GM23338 (cell line): Measurements from ENCODE around the gene OIP5. TPM values are rescaled to one million over a fixed set of nuclear protein-coding genes. Genes with fewer than 3 reads are reported as not detected.
"Not testable (repeated sequence)": the region's sequence is repeated elsewhere in the genome, so short reads cannot be mapped to it uniquely, and the experiment has no call there.

Experiments
- ATAC-seq: fragments of 200-7000 bp; cut with Tn5 transposase; 3 replicates; pipeline ENCODE4 v1.9.1; 2020
- DNase-seq: peaks from one replicate; pipeline ENCODE4 v3.0.0-alpha.2; 2015; ENCODE audit warnings: low spot score
- H2AFZ ChIP-seq: fragments of 200-600 bp; sonication (generic); 2 replicates; pipeline ENCODE4 v1.8.0; 2016; ENCODE audit warnings: antibody characterized with exemption, mild to moderate bottlenecking, moderate library complexity
- H3F3A ChIP-seq: fragments of 200-600 bp; sonication (generic); replicated peaks from 2 replicates; pipeline ENCODE4 v1.8.0; 2017; ENCODE audit warnings: antibody characterized with exemption, mixed run types, low read depth
- H3K27ac ChIP-seq: fragments of 200-600 bp; sonication (generic); 2 replicates; pipeline ENCODE4 v1.6.1; 2016; ENCODE audit warnings: low read depth
- H3K27me3 ChIP-seq: fragments of 200-600 bp; sonication (generic); 2 replicates; pipeline ENCODE4 v1.8.0; 2016; ENCODE audit warnings: mild to moderate bottlenecking, mixed run types, moderate library complexity; ENCODE audit not compliant: insufficient read depth
- H3K36me3 ChIP-seq: fragments of 200-600 bp; sonication (generic); 2 replicates; pipeline ENCODE4 v1.8.0; 2016; ENCODE audit warnings: mild to moderate bottlenecking; ENCODE audit not compliant: insufficient read depth
- H3K4me1 ChIP-seq: fragments of 200-600 bp; sonication (generic); 2 replicates; pipeline ENCODE4 v1.8.0; 2016; ENCODE audit warnings: mild to moderate bottlenecking, moderate library complexity; ENCODE audit not compliant: insufficient read depth
- H3K4me2 ChIP-seq: fragments of 200-600 bp; sonication (generic); 2 replicates; pipeline ENCODE4 v1.7.1; 2017; ENCODE audit warnings: mixed run types
- H3K4me3 ChIP-seq: fragments of 200-600 bp; sonication (generic); 2 replicates; pipeline ENCODE4 v1.6.1; 2016; ENCODE audit warnings: mixed run types
- H3K79me2 ChIP-seq: fragments of 200-600 bp; sonication (generic); replicated peaks from 2 replicates; pipeline ENCODE4 v1.8.0; 2017; ENCODE audit warnings: mild to moderate bottlenecking; ENCODE audit not compliant: insufficient read depth
- H3K9me2 ChIP-seq: fragments of 200-600 bp; sonication (generic); 2 replicates; pipeline ENCODE4 v1.8.0; 2017; ENCODE audit not compliant: insufficient read depth
- H4K20me1 ChIP-seq: fragments of 200-600 bp; sonication (generic); replicated peaks from 2 replicates; pipeline ENCODE4 v1.8.0; 2017; ENCODE audit warnings: mild to moderate bottlenecking; ENCODE audit not compliant: insufficient read depth
- H3K27ac Mint-ChIP-seq: 2 replicates; pipeline ENCODE4 v1.8.0; 2020; ENCODE audit warnings: inconsistent platforms, mild to moderate bottlenecking, moderate library complexity, mixed read lengths
- H3K27me3 Mint-ChIP-seq: 3 replicates; pipeline ENCODE4 v1.8.0; 2022; ENCODE audit warnings: low read depth, mild to moderate bottlenecking, moderate library complexity, mixed read lengths, inconsistent platforms; ENCODE audit not compliant: insufficient read depth, poor library complexity
- H3K36me3 Mint-ChIP-seq: 3 replicates; pipeline ENCODE4 v1.8.0; 2021; ENCODE audit warnings: low read depth, mild to moderate bottlenecking, inconsistent platforms, moderate library complexity, mixed read lengths
- H3K4me1 Mint-ChIP-seq: 3 replicates; pipeline ENCODE4 v1.8.0; 2020; ENCODE audit warnings: mild to moderate bottlenecking, inconsistent platforms, mixed read lengths
- H3K4me3 Mint-ChIP-seq: 3 replicates; pipeline ENCODE4 v1.8.0; 2021; ENCODE audit warnings: moderate library complexity, mild to moderate bottlenecking, inconsistent platforms, mixed read lengths
- H3K9me3 Mint-ChIP-seq: 3 replicates; pipeline ENCODE4 v1.8.0; 2020; ENCODE audit warnings: moderate library complexity, mild to moderate bottlenecking, inconsistent platforms, mixed read lengths
- EZH2 ChIP-seq: fragments of 200-600 bp; sonication (generic); IDR thresholded peaks from one replicate; pipeline ENCODE4 v1.8.0; 2017; ENCODE audit warnings: antibody characterized with exemption, mild to moderate bottlenecking, low read depth; ENCODE audit not compliant: unreplicated experiment
- EZH2phosphoT487 ChIP-seq: fragments of 200-600 bp; sonication (generic); IDR thresholded peaks from one replicate; pipeline ENCODE4 v1.8.1; 2018; ENCODE audit warnings: antibody characterized with exemption; ENCODE audit not compliant: unreplicated experiment
- NANOG ChIP-seq: IDR thresholded peaks from 2 replicates; pipeline ENCODE4 v1.6.1; 2016; ENCODE audit warnings: antibody characterized with exemption, borderline replicate concordance
- POLR2AphosphoS5 ChIP-seq: IDR thresholded peaks from 2 replicates; pipeline ENCODE4 v1.6.1; 2016; ENCODE audit warnings: antibody characterized with exemption, low read depth
- polyA plus RNA-seq: library from polyadenylated mRNA; unstranded; fragments of >200 nt; fragmentation: Nextera tagmentation; extraction: Ambion mirVana; gene quantifications from 2 replicates; pipeline ENCODE4 v1.2.1, GENCODE V29; 2016
- total RNA-seq: library from RNA; depleted of rRNA; stranded (reverse); fragments of >200 nt; shearing (Covaris generic); gene quantifications from 2 replicates; pipeline ENCODE4 v1.2.3, GENCODE V29; 2014
- TF ChIP-seq, protein P1 (sequence below): fragments of 250-450 bp; sonication (Bioruptor Pico); IDR thresholded peaks from 2 replicates; pipeline ENCODE4 v1.5.0; 2020; ENCODE audit warnings: mild to moderate bottlenecking, moderate library complexity

The OIP5 gene
- total and polyA plus RNA-seq, 2 experiments from 2014 or later: 61.1 to 71.7 TPM

DNA sequence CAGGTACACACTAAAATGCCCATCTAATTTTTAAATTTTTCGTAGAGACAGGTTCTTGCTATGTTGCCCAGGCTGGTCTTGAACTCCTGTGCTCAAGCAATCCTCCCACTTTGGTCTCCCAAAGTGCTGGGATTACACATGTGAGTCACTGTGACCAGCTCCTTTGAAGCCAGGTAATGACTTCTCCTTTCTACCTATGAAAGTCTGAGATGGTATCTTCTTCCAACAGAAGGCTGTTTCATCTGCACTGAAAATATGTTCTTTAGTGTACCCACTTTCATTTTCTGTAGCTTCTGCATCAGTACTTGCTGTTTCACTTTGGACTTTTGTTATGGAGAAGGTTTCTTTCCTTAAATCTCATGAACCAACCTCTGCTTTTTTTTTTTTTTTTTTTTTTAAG is 8.8 kb downstream of the OIP5 start:
- ATAC-seq: no peak
- Histone ChIP-seq H4K20me1 (peaks cover 3% of the 10 kb centered on the region), H3K4me1 (no peaks in the 10 kb centered on the region), H3K79me2 (peaks cover 4% of the 10 kb centered on the region; the same call in 1 of the 2 replicates), H2AFZ (no peak overlapping the region), H3K9me2 (no peaks in the 10 kb centered on the region), H3K4me3 (no peak overlapping the region), H3K4me2 (no peak overlapping the region), H3F3A (no peaks in the 10 kb centered on the region), H3K27ac (no peak overlapping the region), H3K27me3 (no peaks in the 10 kb centered on the region), H3K36me3 (peaks cover 15% of the 10 kb centered on the region)
- peaks cover 68% of the 10 kb centered on the region for H3K36me3 Mint-ChIP-seq
- no peak for DNase-seq
- peaks cover 9% of the 10 kb centered on the region for H3K9me3 Mint-ChIP-seq
- H3K27me3 Mint-ChIP-seq: peaks cover 4% of the 10 kb centered on the region
- no peak for TF ChIP-seq POLR2AphosphoS5
- no peak for TF ChIP-seq EZH2
- TF ChIP-seq NANOG: no peak
- TF ChIP-seq EZH2phosphoT487: no peak
- TF ChIP-seq, protein P1, sequence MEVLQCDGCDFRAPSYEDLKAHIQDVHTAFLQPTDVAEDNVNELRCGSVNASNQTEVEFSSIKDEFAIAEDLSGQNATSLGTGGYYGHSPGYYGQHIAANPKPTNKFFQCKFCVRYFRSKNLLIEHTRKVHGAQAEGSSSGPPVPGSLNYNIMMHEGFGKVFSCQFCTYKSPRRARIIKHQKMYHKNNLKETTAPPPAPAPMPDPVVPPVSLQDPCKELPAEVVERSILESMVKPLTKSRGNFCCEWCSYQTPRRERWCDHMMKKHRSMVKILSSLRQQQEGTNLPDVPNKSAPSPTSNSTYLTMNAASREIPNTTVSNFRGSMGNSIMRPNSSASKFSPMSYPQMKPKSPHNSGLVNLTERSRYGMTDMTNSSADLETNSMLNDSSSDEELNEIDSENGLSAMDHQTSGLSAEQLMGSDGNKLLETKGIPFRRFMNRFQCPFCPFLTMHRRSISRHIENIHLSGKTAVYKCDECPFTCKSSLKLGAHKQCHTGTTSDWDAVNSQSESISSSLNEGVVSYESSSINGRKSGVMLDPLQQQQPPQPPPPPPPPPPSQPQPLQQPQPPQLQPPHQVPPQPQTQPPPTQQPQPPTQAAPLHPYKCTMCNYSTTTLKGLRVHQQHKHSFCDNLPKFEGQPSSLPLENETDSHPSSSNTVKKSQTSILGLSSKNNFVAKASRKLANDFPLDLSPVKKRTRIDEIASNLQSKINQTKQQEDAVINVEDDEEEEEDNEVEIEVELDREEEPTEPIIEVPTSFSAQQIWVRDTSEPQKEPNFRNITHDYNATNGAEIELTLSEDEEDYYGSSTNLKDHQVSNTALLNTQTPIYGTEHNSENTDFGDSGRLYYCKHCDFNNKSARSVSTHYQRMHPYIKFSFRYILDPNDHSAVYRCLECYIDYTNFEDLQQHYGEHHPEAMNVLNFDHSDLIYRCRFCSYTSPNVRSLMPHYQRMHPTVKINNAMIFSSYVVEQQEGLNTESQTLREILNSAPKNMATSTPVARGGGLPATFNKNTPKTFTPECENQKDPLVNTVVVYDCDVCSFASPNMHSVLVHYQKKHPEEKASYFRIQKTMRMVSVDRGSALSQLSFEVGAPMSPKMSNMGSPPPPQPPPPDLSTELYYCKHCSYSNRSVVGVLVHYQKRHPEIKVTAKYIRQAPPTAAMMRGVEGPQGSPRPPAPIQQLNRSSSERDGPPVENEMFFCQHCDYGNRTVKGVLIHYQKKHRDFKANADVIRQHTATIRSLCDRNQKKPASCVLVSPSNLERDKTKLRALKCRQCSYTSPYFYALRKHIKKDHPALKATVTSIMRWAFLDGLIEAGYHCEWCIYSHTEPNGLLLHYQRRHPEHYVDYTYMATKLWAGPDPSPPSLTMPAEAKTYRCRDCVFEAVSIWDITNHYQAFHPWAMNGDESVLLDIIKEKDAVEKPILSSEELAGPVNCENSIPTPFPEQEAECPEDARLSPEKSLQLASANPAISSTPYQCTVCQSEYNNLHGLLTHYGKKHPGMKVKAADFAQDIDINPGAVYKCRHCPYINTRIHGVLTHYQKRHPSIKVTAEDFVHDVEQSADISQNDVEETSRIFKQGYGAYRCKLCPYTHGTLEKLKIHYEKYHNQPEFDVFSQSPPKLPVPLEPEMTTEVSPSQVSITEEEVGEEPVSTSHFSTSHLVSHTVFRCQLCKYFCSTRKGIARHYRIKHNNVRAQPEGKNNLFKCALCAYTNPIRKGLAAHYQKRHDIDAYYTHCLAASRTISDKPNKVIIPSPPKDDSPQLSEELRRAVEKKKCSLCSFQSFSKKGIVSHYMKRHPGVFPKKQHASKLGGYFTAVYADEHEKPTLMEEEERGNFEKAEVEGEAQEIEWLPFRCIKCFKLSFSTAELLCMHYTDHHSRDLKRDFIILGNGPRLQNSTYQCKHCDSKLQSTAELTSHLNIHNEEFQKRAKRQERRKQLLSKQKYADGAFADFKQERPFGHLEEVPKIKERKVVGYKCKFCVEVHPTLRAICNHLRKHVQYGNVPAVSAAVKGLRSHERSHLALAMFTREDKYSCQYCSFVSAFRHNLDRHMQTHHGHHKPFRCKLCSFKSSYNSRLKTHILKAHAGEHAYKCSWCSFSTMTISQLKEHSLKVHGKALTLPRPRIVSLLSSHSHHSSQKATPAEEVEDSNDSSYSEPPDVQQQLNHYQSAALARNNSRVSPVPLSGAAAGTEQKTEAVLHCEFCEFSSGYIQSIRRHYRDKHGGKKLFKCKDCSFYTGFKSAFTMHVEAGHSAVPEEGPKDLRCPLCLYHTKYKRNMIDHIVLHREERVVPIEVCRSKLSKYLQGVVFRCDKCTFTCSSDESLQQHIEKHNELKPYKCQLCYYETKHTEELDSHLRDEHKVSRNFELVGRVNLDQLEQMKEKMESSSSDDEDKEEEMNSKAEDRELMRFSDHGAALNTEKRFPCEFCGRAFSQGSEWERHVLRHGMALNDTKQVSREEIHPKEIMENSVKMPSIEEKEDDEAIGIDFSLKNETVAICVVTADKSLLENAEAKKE (CRISPR knock-in tag): no peak
- H3K27ac Mint-ChIP-seq: no peak overlapping the region
- no peak overlapping the region for H3K4me3 Mint-ChIP-seq
- no peaks in the 10 kb centered on the region for H3K4me1 Mint-ChIP-seq

DNA sequence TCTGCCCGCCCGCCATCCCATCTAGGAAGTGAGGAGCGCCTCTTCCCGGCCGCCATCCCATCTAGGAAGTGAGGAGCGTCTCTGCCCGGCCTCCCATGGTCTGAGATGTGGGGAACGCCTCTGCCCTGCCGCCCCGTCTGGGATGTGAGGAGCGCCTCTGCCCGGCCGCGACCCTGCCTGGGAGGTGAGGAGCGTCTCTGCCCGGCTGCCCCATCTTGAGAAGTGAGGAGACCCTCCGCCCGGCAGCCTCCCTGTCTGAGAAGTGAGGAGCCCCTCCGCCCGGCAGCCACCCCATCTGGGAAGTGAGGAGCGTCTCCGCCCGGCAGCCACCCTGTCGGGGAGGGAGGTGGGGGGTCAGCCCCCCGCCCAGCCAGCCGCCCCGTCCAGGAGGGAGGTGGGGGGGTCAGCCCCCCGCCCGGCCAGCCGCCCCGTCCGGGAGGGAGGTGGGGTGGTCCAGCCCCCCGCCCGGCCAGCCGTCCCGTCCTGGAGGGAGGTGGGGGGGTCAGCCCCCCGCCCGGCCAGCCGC is 11.5 kb downstream of the OIP5 start:
- not testable (repeated sequence) for H3K27me3 Mint-ChIP-seq, H4K20me1 ChIP-seq, DNase-seq, ATAC-seq, H3K36me3 ChIP-seq, H3K79me2 ChIP-seq, H3K4me3 ChIP-seq, H3K4me1 Mint-ChIP-seq, H3K4me3 Mint-ChIP-seq, H3K27ac ChIP-seq, H3K27me3 ChIP-seq, H3K4me2 ChIP-seq, H3K9me2 ChIP-seq, H3K27ac Mint-ChIP-seq, H3K4me1 ChIP-seq, H3F3A ChIP-seq, H3K9me3 Mint-ChIP-seq, H2AFZ ChIP-seq
- H3K36me3 Mint-ChIP-seq: peaks cover 74% of the 10 kb centered on the region
